NCI-H510A treated with DMSO at 0.1 percent for 48 hours (cell line): ENCODE results near the gene TRIM52.

Experiments used
- DNase-seq: peaks from one replicate; lab custom pipeline; 2025; lab: John Stamatoyannopoulos, UW

Gene TRIM52

GRCh38 chr5:181258576-181258975 lies 2.4 kb downstream of the TRIM52 start:
- no peak for DNase-seq

- DNase-seq, result no peak
Measured at GRCh38 chr5:181255836-181256578, 4.9 kb downstream of the TRIM52 start.

GRCh38 chr5:181255276-181255675 lies 5.7 kb downstream of the TRIM52 start:
- no peak for DNase-seq

GRCh38 chr5:181248277-181248676 lies 12.7 kb downstream of the TRIM52 start:
- no peak for DNase-seq

- DNase-seq, result no peak
Measured at GRCh38 chr5:181246276-181247049, 14.5 kb downstream of the TRIM52 start.

- no peak for DNase-seq
Measured at GRCh38 chr5:181245427-181246275, 15.3 kb downstream of the TRIM52 start.

- DNase-seq, result no peak
Measured at GRCh38 chr5:181243564-181244343, 17.2 kb downstream of the TRIM52 start, which contains the start of gene RACK1. TSS of gene RACK1 (minus strand) at chr5:181243906. CDS start at chr5:181243800, 106 bp downstream.

GRCh38 chr5:181243018-181243563 lies 17.9 kb downstream of the TRIM52 start:
- DNase-seq, result no peak

GRCh38 chr5:181242031-181242451 lies 18.9 kb downstream of the TRIM52 start:
- DNase-seq, result no peak

- no peak for DNase-seq
Measured at GRCh38 chr5:181241393-181241975, 19.5 kb downstream of the TRIM52 start.

GRCh38 chr5:181239062-181239663 lies 21.8 kb downstream of the TRIM52 start:
- no peak for DNase-seq

- no peak for DNase-seq
Measured at GRCh38 chr5:181237729-181238385, 23.1 kb downstream of the TRIM52 start.

GRCh38 chr5:181236954-181237641 lies 23.8 kb downstream of the TRIM52 start:
- DNase-seq, result no peak

- DNase-seq, result no peak
Measured at GRCh38 chr5:181236471-181236870, 24.5 kb downstream of the TRIM52 start.

GRCh38 chr5:181235689-181236366 lies 25.1 kb downstream of the TRIM52 start:
- DNase-seq, result no peak

- DNase-seq, result no peak
Measured at GRCh38 chr5:181235323-181235688, 25.6 kb downstream of the TRIM52 start.

GRCh38 chr5:181234455-181235306 lies 26.3 kb downstream of the TRIM52 start:
- DNase-seq, result no peak
